Psoas muscle (tissue), 8 donors: ENCODE measurements around the gene SSTR5. TPM values are rescaled to one million over a fixed set of nuclear protein-coding genes. Genes with fewer than 3 reads are reported as not detected.

ENCODE experiments used
- ATAC-seq, 4 donors: fragments of 200-7000 bp; cut with Tn5 transposase; one replicate each; pipeline ENCODE4 v1.9.1; 2020; ENCODE audit warnings: moderate library complexity in 3 of 4, mild to moderate bottlenecking in 2 of 4
- DNase-seq, 2 donors: peaks; one replicate each; pipeline ENCODE4 v3.0.0-alpha.2; 2020
- H3K27ac ChIP-seq: fragments of 200-600 bp; one replicate; pipeline ENCODE4 v1.8.0; 2022
- H3K27me3 ChIP-seq, 3 donors: fragments of 200-600 bp in 1 of 3; one replicate each; pipeline versions ENCODE4 v1.6.1 to v1.8.0; 2013 to 2022; ENCODE audit warnings: low read length in 2 of 3, mild to moderate bottlenecking in 2 of 3, moderate library complexity in 1 of 3; ENCODE audit not compliant: insufficient read depth in 3 of 3
- H3K36me3 ChIP-seq, 2 donors: fragments of 200-600 bp in 1 of 2; one replicate each; pipeline versions ENCODE4 v1.6.1 to v1.8.0; 2013 to 2022; ENCODE audit warnings: low read depth in 1 of 2, mild to moderate bottlenecking in 1 of 2, moderate library complexity in 1 of 2; ENCODE audit not compliant: insufficient read depth in 1 of 2
- H3K4me1 ChIP-seq: fragments of 200-600 bp; one replicate; pipeline ENCODE4 v1.8.0; 2022
- H3K4me3 ChIP-seq: fragments of 200-600 bp; one replicate; pipeline ENCODE4 v1.8.0; 2022; ENCODE audit warnings: mild to moderate bottlenecking
- H3K9me3 ChIP-seq: fragments of 200-600 bp; one replicate; pipeline ENCODE4 v1.8.0; 2022
- CTCF ChIP-seq: fragments of 200-600 bp; IDR thresholded peaks from one replicate; pipeline ENCODE4 v1.8.0; 2022; ENCODE audit warnings: antibody characterized with exemption
- WGBS, 3 donors: extraction: QIAGEN DNeasy Blood & Tissue Kit; methylation state at CpG; one replicate each; pipeline versions ENCODE4 v1.1.6 to v1.1.7; 2013; 5-methylcytosine and 5-hydroxymethylcytosine counted together
- intact Hi-C, 2 donors: fragments of 100-400 bp; cut with DNase I; formaldehyde crosslinking; loops; one replicate each; pipeline versions ENCODE4 v1.11.0 to v1.14.2; 2022
- polyA plus RNA-seq, 3 donors: library from polyadenylated mRNA; stranded (reverse); fragments of 200-250 nt; gene quantifications; one replicate each; pipeline ENCODE4 v1.2.3, GENCODE V29; 2013
- total RNA-seq, 4 donors: library from RNA; stranded (reverse); fragmentation: NEBNext Ultra II Directional in 2 of 4; extraction: Animal tissue kit (Norgen Biotek cat#: 25700) in 2 of 4; gene quantifications; one replicate each; pipeline versions ENCODE4 v1.2.1 to v1.2.4, GENCODE V29; 2021 to 2023
- donor health status: healthy with polysubstance abuse.
- donor health status: DM: no; HTN: no; CAD: no; lungs with moderate emphysema.
- donor health status: Bipolar disorder and iron deficiency.
- donor health status: healthy.
- donor health status: DM: yes; HTN: yes; CAD: no.
- donor health status: DM: no; HTN: no; CAD: no.
- donor health status: DM: no; HTN: no; CAD: no.
- donor health status: DM: yes; HTN: yes; CAD: no.

The SSTR5 gene
- total and polyA plus RNA-seq, 7 donors = 0.03 to 0.32 (median 0.08) TPM; not detected in 3

- H3K27ac ChIP-seq = no peak overlapping the region
- ATAC-seq (peak in 1 of 4 donors; percentile 48), DNase-seq (no peak)
- no peak for TF ChIP-seq CTCF
- no peak overlapping the region for H3K4me3 ChIP-seq
- H3K27me3 ChIP-seq = peaks cover 0 to 81% (median 23%) of the 10 kb centered on the region in 3 donors
- no peaks in the 10 kb centered on the region for H3K36me3 ChIP-seq
- H3K9me3 ChIP-seq = no peaks in the 10 kb centered on the region
- intact Hi-C loops = loop anchor here in 1 of 2 donors (10.0 kb wide), 1 partner anchor 62 kb away; no protein-coding TSS in a partner anchor
- H3K4me1 ChIP-seq = no peaks in the 10 kb centered on the region
- WGBS, 3 donors = 36 to 51% (median 40%) methylated on average over 24 to 27 of the region's 27 CpGs
These were observed 45.6 kb upstream of the SSTR5 start for GRCh38 chr16:1026784-1027500.

- no peak for DNase-seq
- 35 to 52% (median 47%) methylated on average over 22 of the region's 22 CpGs for WGBS, 3 donors
- no peaks in the 10 kb centered on the region for H3K4me1 ChIP-seq
- intact Hi-C loops = loop anchor here in 1 of 2 donors (10.0 kb wide), 1 partner anchor 63 kb away; no protein-coding TSS in a partner anchor
- ATAC-seq = no peak
- no peaks in the 10 kb centered on the region for H3K9me3 ChIP-seq
- H3K4me3 ChIP-seq = no peak overlapping the region
- no peak overlapping the region for H3K27ac ChIP-seq
- peaks cover 0 to 76% (median 22%) of the 10 kb centered on the region in 3 donors for H3K27me3 ChIP-seq
- no peaks in the 10 kb centered on the region for H3K36me3 ChIP-seq
- no peak for TF ChIP-seq CTCF
These were observed 45.1 kb upstream of the SSTR5 start for GRCh38 chr16:1027501-1027815.

- no peaks in the 10 kb centered on the region for H3K36me3 ChIP-seq
- TF ChIP-seq CTCF = no peak
- H3K27ac ChIP-seq = no peak overlapping the region
- ATAC-seq = no peak
- no peaks in the 10 kb centered on the region for H3K9me3 ChIP-seq
- no peaks in the 10 kb centered on the region for H3K4me1 ChIP-seq
- WGBS, 3 donors = 71 to 76% (median 75%) methylated on average over 15 of the region's 15 CpGs
- intact Hi-C loops = loop anchor here in 1 of 2 donors (10.0 kb wide), 1 partner anchor 63 kb away; no protein-coding TSS in a partner anchor
- DNase-seq = no peak
- peaks cover 0 to 70% (median 19%) of the 10 kb centered on the region in 3 donors for H3K27me3 ChIP-seq
- no peak overlapping the region for H3K4me3 ChIP-seq
These were observed 44.5 kb upstream of the SSTR5 start for GRCh38 chr16:1028056-1028455.

GRCh38 chr16:1028524-1029258, 43.9 kb upstream of the SSTR5 start:
- no peak overlapping the region for H3K27ac ChIP-seq
- ATAC-seq = no peak

More at GRCh38 chr16:1028524-1029258, 43.9 kb upstream of the SSTR5 start:
- no peak for TF ChIP-seq CTCF
- no peak for DNase-seq
- Histone ChIP-seq H3K9me3 (no peaks in the 10 kb centered on the region), H3K4me3 (no peak overlapping the region), H3K4me1 (no peaks in the 10 kb centered on the region), H3K36me3 (no peaks in the 10 kb centered on the region), H3K27me3 (peaks cover 0 to 64% (median 19%) of the 10 kb centered on the region in 3 donors)
- WGBS, 3 donors = 60 to 69% (median 60%) methylated on average over 23 to 39 of the region's 39 CpGs
- intact Hi-C loops = loop anchor here in 1 of 2 donors (10.0 kb wide), 1 partner anchor 64 kb away; no protein-coding TSS in a partner anchor
